ENCODE data around the gene AOC3. TPM values are rescaled to one million over a fixed set of nuclear protein-coding genes. Genes with fewer than 3 reads are reported as not detected.

Gene AOC3
- total RNA-seq, 1 experiment from 2014 or later, result 0.62 TPM

DNA sequence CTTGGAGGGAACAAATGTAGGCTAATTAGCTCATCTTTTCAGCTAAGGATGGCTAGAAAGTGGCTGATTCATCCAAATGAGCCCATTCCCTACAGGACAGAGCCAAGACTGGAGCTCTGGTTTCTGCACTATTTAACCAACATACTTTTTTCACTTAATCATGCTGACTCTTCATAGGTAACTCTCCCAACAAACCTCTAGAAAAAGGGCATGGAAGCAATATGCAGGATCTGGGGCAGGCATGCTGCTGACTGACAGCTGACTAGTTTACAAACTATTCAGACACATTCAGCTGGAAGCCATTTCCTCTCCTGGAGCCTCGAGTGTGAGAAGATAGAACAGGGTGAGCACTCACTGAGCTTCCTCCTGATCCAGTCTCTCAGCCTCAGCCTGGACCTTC lies 33.1 kb upstream of the AOC3 start:
- BruUV-seq (replicated peaks), result no TSS peak
- no peak for DNase-seq (ENCODE audit: low spot score)

GRCh38 chr17:42818379-42818778 lies 32.6 kb upstream of the AOC3 start:
- BruUV-seq (replicated peaks), result no TSS peak
- intact Hi-C loops (cut with micrococcal nuclease; ENCODE audit: unreplicated experiment), result no loop called here
- CTCF ChIA-PET, result no interaction called here
- peaks cover 6% of the 10 kb centered on the region for H3K4me1 ChIP-seq (ENCODE audit: insufficient read depth, low read length, poor library complexity, severe bottlenecking)
- H3K4me3 ChIP-seq (ENCODE audit: low read depth, low read length, poor library complexity, severe bottlenecking), result no peak overlapping the region
- H3K9me3 ChIP-seq (ENCODE audit: low read depth, low read length, poor library complexity, severe bottlenecking), result no peaks in the 10 kb centered on the region
- H3K27me3 ChIP-seq (replicated peaks; ENCODE audit: insufficient read depth, low read depth, low read length, poor library complexity), result no peaks in the 10 kb centered on the region
- TF ChIP-seq CTCF (conservative IDR thresholded peaks at IDR 0.05; ENCODE audit: low read depth, low read length), result no peak
- no peak for TF ChIP-seq EZH2 (IDR thresholded peaks at IDR 0.05; ENCODE audit: borderline replicate concordance, low read depth, low read length, poor library complexity, severe bottlenecking)
- POLR2A ChIA-PET (ENCODE audit: low non-redundant PET), result no interaction called here
- DNase-seq (ENCODE audit: low spot score), result no peak
- peaks cover 13% of the 10 kb centered on the region for H3K36me3 ChIP-seq (ENCODE audit: insufficient read depth, low read length, poor library complexity, severe bottlenecking)
- H3K27ac ChIP-seq (ENCODE audit: low read depth, low read length, poor library complexity, severe bottlenecking), result no peak overlapping the region

More for the DNA sequence above, 33.1 kb upstream of the AOC3 start:
- H3K9me3 ChIP-seq (ENCODE audit: low read depth, low read length, poor library complexity, severe bottlenecking), result no peaks in the 10 kb centered on the region
- intact Hi-C loops (cut with micrococcal nuclease; ENCODE audit: unreplicated experiment), result no loop called here
- H3K27ac ChIP-seq (ENCODE audit: low read depth, low read length, poor library complexity, severe bottlenecking), result no peak overlapping the region
- no peaks in the 10 kb centered on the region for H3K27me3 ChIP-seq (replicated peaks; ENCODE audit: insufficient read depth, low read depth, low read length, poor library complexity)
- ChIA-PET CTCF (no interaction called here), POLR2A (ENCODE audit: low non-redundant PET) (no interaction called here)
- no peak overlapping the region for H3K4me3 ChIP-seq (ENCODE audit: low read depth, low read length, poor library complexity, severe bottlenecking)
- H3K36me3 ChIP-seq (ENCODE audit: insufficient read depth, low read length, poor library complexity, severe bottlenecking), result peaks cover 13% of the 10 kb centered on the region
- no peak for TF ChIP-seq EZH2 (IDR thresholded peaks at IDR 0.05; ENCODE audit: borderline replicate concordance, low read depth, low read length, poor library complexity, severe bottlenecking)
- TF ChIP-seq CTCF (conservative IDR thresholded peaks at IDR 0.05; ENCODE audit: low read depth, low read length), result no peak
- peaks cover 6% of the 10 kb centered on the region for H3K4me1 ChIP-seq (ENCODE audit: insufficient read depth, low read length, poor library complexity, severe bottlenecking)

DNA sequence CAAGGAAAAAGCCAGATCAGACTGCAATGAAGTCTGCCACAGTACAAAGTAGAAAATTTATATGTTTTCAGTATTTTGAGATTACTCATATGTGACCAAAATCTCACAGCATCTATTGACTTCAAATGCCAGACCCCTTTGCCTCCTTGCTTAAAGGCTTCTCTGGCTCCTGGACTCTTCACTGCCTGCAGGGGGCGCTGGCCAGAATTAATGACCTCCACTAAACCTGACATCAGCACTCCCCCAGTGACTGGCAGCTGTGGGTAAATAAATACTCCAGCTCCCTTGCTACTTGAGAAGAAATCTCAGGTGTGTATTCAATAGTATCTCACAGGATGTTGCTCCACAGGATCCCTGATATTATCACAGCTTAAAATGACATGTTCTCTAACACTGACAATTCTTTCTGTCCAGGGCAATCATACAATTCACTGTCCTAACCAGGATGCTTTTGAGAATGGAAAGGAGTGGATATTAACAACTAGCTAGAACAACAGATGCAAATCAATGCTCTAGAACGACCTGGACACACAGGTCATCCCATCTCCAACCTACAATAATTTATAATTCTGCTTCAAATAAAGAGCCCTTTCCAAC lies 31.0 kb upstream of the AOC3 start:
- Histone ChIP-seq H3K4me1 (ENCODE audit: insufficient read depth, low read length, poor library complexity, severe bottlenecking) (peaks cover 6% of the 10 kb centered on the region), H3K36me3 (ENCODE audit: insufficient read depth, low read length, poor library complexity, severe bottlenecking) (peaks cover 4% of the 10 kb centered on the region), H3K27me3 (replicated peaks; ENCODE audit: insufficient read depth, low read depth, low read length, poor library complexity) (no peaks in the 10 kb centered on the region), H3K9me3 (ENCODE audit: low read depth, low read length, poor library complexity, severe bottlenecking) (no peaks in the 10 kb centered on the region), H3K27ac (ENCODE audit: low read depth, low read length, poor library complexity, severe bottlenecking) (no peak overlapping the region), H3K4me3 (ENCODE audit: low read depth, low read length, poor library complexity, severe bottlenecking) (no peak overlapping the region)
- TF ChIP-seq EZH2 (IDR thresholded peaks at IDR 0.05; ENCODE audit: borderline replicate concordance, low read depth, low read length, poor library complexity, severe bottlenecking), result no peak
- peak; percentile 66 for TF ChIP-seq CTCF (conservative IDR thresholded peaks at IDR 0.05; ENCODE audit: low read depth, low read length)
- POLR2A ChIA-PET (ENCODE audit: low non-redundant PET), result no interaction called here
- intact Hi-C loops (cut with micrococcal nuclease; ENCODE audit: unreplicated experiment), result loop anchor here (10.0 kb wide), 1 partner anchor 95 kb away; no protein-coding TSS in a partner anchor
- CTCF ChIA-PET, result no interaction called here
- BruUV-seq (replicated peaks), result no TSS peak
- peak; percentile 65 for DNase-seq (ENCODE audit: low spot score)
